HEK293 (cell line): ENCODE measurements around the gene PNPLA2.

Experiments used
- CTCF ChIA-PET: fragments of 350-600 bp; formaldehyde crosslinking; extraction: SDS; loops from one replicate; lab custom pipeline; 2021; ENCODE audit warnings: antibody characterized with exemption; lab: Yijun Ruan, JAX
- POLR2A ChIA-PET: fragments of 300-600 bp; formaldehyde crosslinking; extraction: SDS; loops from one replicate; lab custom pipeline; 2020; ENCODE audit warnings: antibody characterized with exemption, inconsistent platforms; lab: Yijun Ruan, JAX
- H3K27ac ChIP-seq: fragments of 200-500 bp; sonication (Bioruptor generic); 2 replicates; pipeline ENCODE4 v1.5.1; 2014; ENCODE audit warnings: low read depth, low read length, control low read depth, inconsistent platforms; ENCODE audit errors: extremely low read depth
- H3K36me3 ChIP-seq, 2 experiments: fragments of 200-500 bp in 1 of 2; sonication (Bioruptor generic) in 1 of 2; 1 replicate in 1 of 2; 2 replicates in 1 of 2; pipeline ENCODE4 v1.5.1; 2014 to 2017; ENCODE audit warnings: inconsistent platforms in 2 of 2, low read length in 2 of 2; ENCODE audit not compliant: control insufficient read depth in 2 of 2, insufficient read depth in 1 of 2
- H3K4me1 ChIP-seq: fragments of 200-500 bp; sonication (Bioruptor generic); 2 replicates; pipeline ENCODE4 v1.5.1; 2014; ENCODE audit warnings: mild to moderate bottlenecking, low read length, inconsistent platforms; ENCODE audit not compliant: control insufficient read depth, insufficient read depth
- H3K4me3 ChIP-seq: 2 replicates; pipeline ENCODE4 v1.5.1; 2011; ENCODE audit warnings: low read depth, mild to moderate bottlenecking, control low read depth, low read length, moderate library complexity
- H3K9me3 ChIP-seq: fragments of 200-500 bp; sonication (Bioruptor generic); 2 replicates; pipeline ENCODE4 v1.5.1; 2014; ENCODE audit warnings: low read depth, low read length, inconsistent platforms; ENCODE audit not compliant: control insufficient read depth, insufficient read depth
- GFI1B ChIP-seq: fragments of 450-650 bp; formaldehyde crosslinking; IDR thresholded peaks from 2 replicates; pipeline ENCODE4 v1.5.1; 2016; ENCODE audit warnings: missing biosample characterization, missing genetic modification characterization
- GLIS1 ChIP-seq: fragments of 450-650 bp; formaldehyde crosslinking; IDR thresholded peaks from 2 replicates; pipeline ENCODE4 v1.5.1; 2016; ENCODE audit warnings: missing biosample characterization, missing genetic modification characterization
- MYNN ChIP-seq: fragments of 450-650 bp; formaldehyde crosslinking; IDR thresholded peaks from 2 replicates; pipeline ENCODE4 v1.5.1; 2016; ENCODE audit warnings: missing biosample characterization, missing genetic modification characterization, borderline replicate concordance
- PRDM1 ChIP-seq: fragments of 450-650 bp; formaldehyde crosslinking; IDR thresholded peaks from 2 replicates; pipeline ENCODE4; 2016; ENCODE audit warnings: missing biosample characterization, missing genetic modification characterization
- SCRT2 ChIP-seq: fragments of 450-650 bp; formaldehyde crosslinking; IDR thresholded peaks from 2 replicates; pipeline ENCODE4 v1.5.1; 2016; ENCODE audit warnings: missing biosample characterization, missing genetic modification characterization
- ZBTB48 ChIP-seq: fragments of 450-650 bp; formaldehyde crosslinking; IDR thresholded peaks from 2 replicates; pipeline ENCODE4 v1.5.1; 2016; ENCODE audit warnings: missing biosample characterization, missing genetic modification characterization
- ZNF140 ChIP-seq: fragments of 450-650 bp; formaldehyde crosslinking; IDR thresholded peaks from 2 replicates; pipeline ENCODE4 v1.5.1; 2016; ENCODE audit warnings: missing biosample characterization, missing genetic modification characterization
- ZNF146 ChIP-seq: fragments of 450-650 bp; formaldehyde crosslinking; IDR thresholded peaks from 2 replicates; pipeline ENCODE4 v1.5.1; 2016; ENCODE audit warnings: missing biosample characterization, missing genetic modification characterization
- ZNF311 ChIP-seq: fragments of 450-650 bp; formaldehyde crosslinking; IDR thresholded peaks from 2 replicates; pipeline ENCODE4 v1.5.1; 2017; ENCODE audit warnings: missing biosample characterization, missing genetic modification characterization, borderline replicate concordance
- ZNF335 ChIP-seq: fragments of 450-650 bp; formaldehyde crosslinking; conservative IDR thresholded peaks from 2 replicates; pipeline ENCODE4 v1.5.1; 2016; ENCODE audit warnings: missing biosample characterization, missing genetic modification characterization
- ZNF37A ChIP-seq: fragments of 450-650 bp; IDR thresholded peaks from 2 replicates; pipeline ENCODE4 v1.5.1; 2018; ENCODE audit warnings: missing biosample characterization, missing genetic modification characterization
- ZNF391 ChIP-seq: fragments of 450-650 bp; formaldehyde crosslinking; IDR thresholded peaks from 2 replicates; pipeline ENCODE4 v1.5.1; 2016; ENCODE audit warnings: low read depth, missing biosample characterization, missing genetic modification characterization, borderline replicate concordance
- ZNF548 ChIP-seq: fragments of 450-650 bp; formaldehyde crosslinking; IDR thresholded peaks from 2 replicates; pipeline ENCODE4 v1.5.1; 2016; ENCODE audit warnings: missing biosample characterization, missing genetic modification characterization
- ZNF585B ChIP-seq: fragments of 450-650 bp; formaldehyde crosslinking; IDR thresholded peaks from 2 replicates; pipeline ENCODE4 v1.5.1; 2016; ENCODE audit warnings: missing biosample characterization, missing genetic modification characterization
- ZNF610 ChIP-seq: fragments of 450-650 bp; formaldehyde crosslinking; IDR thresholded peaks from 2 replicates; pipeline ENCODE4 v1.5.1; 2016; ENCODE audit warnings: missing biosample characterization, missing genetic modification characterization, borderline replicate concordance
- ZNF624 ChIP-seq: fragments of 450-650 bp; formaldehyde crosslinking; IDR thresholded peaks from 2 replicates; pipeline ENCODE4 v1.5.1; 2017; ENCODE audit warnings: missing biosample characterization, missing genetic modification characterization
- ZNF660 ChIP-seq: fragments of 450-650 bp; IDR thresholded peaks from 2 replicates; pipeline ENCODE4 v1.5.1; 2018; ENCODE audit warnings: missing biosample characterization, mild to moderate bottlenecking, missing genetic modification characterization
- ZSCAN30 ChIP-seq: fragments of 450-650 bp; IDR thresholded peaks from 2 replicates; pipeline ENCODE4 v1.5.1; 2018; ENCODE audit warnings: missing biosample characterization, mild to moderate bottlenecking, missing genetic modification characterization, moderate library complexity
- ZXDB ChIP-seq: fragments of 450-650 bp; formaldehyde crosslinking; IDR thresholded peaks from 2 replicates; pipeline ENCODE4 v1.5.1; 2016; ENCODE audit warnings: missing biosample characterization, missing genetic modification characterization
- TF ChIP-seq, protein P1 (sequence below): fragments of 450-650 bp; formaldehyde crosslinking; IDR thresholded peaks from 2 replicates; pipeline ENCODE4 v1.5.1; 2016; ENCODE audit warnings: missing biosample characterization, missing genetic modification characterization
- TF ChIP-seq, protein P2 (sequence below): fragments of 450-650 bp; formaldehyde crosslinking; IDR thresholded peaks from 2 replicates; pipeline ENCODE4 v1.5.1; 2017; ENCODE audit warnings: missing biosample characterization, missing genetic modification characterization
- TF ChIP-seq, protein P3 (sequence below): fragments of 450-650 bp; formaldehyde crosslinking; IDR thresholded peaks from 2 replicates; pipeline ENCODE4 v1.5.1; 2016; ENCODE audit warnings: missing biosample characterization, missing genetic modification characterization, borderline replicate concordance
- TF ChIP-seq, protein P4 (sequence below): fragments of 450-650 bp; formaldehyde crosslinking; IDR thresholded peaks from 2 replicates; pipeline ENCODE4 v1.5.1; 2016; ENCODE audit warnings: missing biosample characterization, missing genetic modification characterization, low read depth
- TF ChIP-seq, protein P5 (sequence below): fragments of 450-650 bp; formaldehyde crosslinking; IDR thresholded peaks from 2 replicates; pipeline ENCODE4 v1.5.1; 2017; ENCODE audit warnings: missing biosample characterization, missing genetic modification characterization
- TF ChIP-seq, protein P6 (sequence below): fragments of 450-650 bp; formaldehyde crosslinking; IDR thresholded peaks from 2 replicates; pipeline ENCODE4 v1.5.1; 2016; ENCODE audit warnings: missing biosample characterization, missing genetic modification characterization
- TF ChIP-seq, protein P7 (sequence below): fragments of 450-650 bp; formaldehyde crosslinking; IDR thresholded peaks from 2 replicates; pipeline ENCODE4 v1.5.1; 2016; ENCODE audit warnings: missing biosample characterization, missing genetic modification characterization

Gene PNPLA2

DNA sequence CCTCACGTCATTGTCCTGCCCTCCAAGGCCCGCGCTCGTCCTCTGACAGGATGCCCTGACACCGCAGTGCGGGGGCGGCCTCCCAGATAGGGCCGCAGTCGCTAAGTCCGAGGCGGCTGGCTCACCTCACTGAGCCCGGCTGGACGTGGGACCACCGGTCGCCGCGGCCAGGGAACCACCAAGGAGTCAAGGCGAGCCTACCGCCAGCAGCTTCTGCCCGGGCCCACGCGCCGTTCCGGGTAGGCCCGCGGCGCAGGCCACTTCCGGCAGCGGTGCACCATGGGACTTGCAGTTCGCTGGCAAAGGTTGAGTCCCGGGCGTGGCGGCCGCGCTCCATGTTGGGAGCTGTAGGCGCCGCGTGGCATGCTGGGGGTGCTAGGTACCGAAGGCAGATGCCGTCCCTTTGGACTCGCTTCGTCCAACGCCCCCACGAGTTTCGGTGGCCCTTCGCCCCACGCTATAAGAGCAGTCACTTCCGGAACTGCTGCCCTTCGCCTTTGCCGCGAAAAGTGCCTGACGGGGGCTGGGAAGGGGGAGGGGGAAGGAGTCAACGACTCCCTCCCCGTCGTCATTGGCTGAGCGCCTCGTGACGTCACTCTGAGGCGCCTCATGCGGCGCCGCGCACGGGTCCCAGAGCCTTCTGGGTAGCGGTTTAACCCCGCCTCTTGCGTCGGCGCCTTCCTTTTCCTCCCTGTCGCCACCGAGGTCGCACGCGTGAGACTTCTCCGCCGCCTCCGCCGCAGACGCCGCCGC is 9.3 kb upstream of the PNPLA2 start, which contains the start of gene RPLP2 (continued):
- TF ChIP-seq, protein P1, sequence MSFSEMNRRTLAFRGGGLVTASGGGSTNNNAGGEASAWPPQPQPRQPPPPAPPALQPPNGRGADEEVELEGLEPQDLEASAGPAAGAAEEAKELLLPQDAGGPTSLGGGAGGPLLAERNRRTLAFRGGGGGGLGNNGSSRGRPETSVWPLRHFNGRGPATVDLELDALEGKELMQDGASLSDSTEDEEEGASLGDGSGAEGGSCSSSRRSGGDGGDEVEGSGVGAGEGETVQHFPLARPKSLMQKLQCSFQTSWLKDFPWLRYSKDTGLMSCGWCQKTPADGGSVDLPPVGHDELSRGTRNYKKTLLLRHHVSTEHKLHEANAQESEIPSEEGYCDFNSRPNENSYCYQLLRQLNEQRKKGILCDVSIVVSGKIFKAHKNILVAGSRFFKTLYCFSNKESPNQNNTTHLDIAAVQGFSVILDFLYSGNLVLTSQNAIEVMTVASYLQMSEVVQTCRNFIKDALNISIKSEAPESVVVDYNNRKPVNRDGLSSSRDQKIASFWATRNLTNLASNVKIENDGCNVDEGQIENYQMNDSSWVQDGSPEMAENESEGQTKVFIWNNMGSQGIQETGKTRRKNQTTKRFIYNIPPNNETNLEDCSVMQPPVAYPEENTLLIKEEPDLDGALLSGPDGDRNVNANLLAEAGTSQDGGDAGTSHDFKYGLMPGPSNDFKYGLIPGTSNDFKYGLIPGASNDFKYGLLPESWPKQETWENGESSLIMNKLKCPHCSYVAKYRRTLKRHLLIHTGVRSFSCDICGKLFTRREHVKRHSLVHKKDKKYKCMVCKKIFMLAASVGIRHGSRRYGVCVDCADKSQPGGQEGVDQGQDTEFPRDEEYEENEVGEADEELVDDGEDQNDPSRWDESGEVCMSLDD (tag by site-specific recombination) = peak; percentile 71; the same call in 1 of the 2 replicates
- peak; percentile 56; the same call in 1 of the 2 replicates for TF ChIP-seq ZNF610 (tag by site-specific recombination)
- TF ChIP-seq ZNF548 (tag by site-specific recombination) = no peak
- no peak for TF ChIP-seq ZNF624
- no peak for TF ChIP-seq PRDM1 (tag by site-specific recombination)
- TF ChIP-seq ZNF391 (tag by site-specific recombination) = no peak
- TF ChIP-seq ZNF140 (tag by site-specific recombination) = no peak
- TF ChIP-seq ZNF311 (tag by site-specific recombination) = no peak
- TF ChIP-seq MYNN = no peak
- TF ChIP-seq ZBTB48 (tag by site-specific recombination) = 0 out of 2 replicates have a peak, but pooled peaks have one; percentile 45
- no peak for TF ChIP-seq ZNF146 (tag by site-specific recombination)
- TF ChIP-seq, protein P2, sequence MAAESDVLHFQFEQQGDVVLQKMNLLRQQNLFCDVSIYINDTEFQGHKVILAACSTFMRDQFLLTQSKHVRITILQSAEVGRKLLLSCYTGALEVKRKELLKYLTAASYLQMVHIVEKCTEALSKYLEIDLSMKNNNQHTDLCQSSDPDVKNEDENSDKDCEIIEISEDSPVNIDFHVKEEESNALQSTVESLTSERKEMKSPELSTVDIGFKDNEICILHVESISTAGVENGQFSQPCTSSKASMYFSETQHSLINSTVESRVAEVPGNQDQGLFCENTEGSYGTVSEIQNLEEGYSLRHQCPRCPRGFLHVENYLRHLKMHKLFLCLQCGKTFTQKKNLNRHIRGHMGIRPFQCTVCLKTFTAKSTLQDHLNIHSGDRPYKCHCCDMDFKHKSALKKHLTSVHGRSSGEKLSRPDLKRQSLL (tag by site-specific recombination) = no peak
- TF ChIP-seq ZNF335 (tag by site-specific recombination) = peak; percentile 98
- TF ChIP-seq, protein P3, sequence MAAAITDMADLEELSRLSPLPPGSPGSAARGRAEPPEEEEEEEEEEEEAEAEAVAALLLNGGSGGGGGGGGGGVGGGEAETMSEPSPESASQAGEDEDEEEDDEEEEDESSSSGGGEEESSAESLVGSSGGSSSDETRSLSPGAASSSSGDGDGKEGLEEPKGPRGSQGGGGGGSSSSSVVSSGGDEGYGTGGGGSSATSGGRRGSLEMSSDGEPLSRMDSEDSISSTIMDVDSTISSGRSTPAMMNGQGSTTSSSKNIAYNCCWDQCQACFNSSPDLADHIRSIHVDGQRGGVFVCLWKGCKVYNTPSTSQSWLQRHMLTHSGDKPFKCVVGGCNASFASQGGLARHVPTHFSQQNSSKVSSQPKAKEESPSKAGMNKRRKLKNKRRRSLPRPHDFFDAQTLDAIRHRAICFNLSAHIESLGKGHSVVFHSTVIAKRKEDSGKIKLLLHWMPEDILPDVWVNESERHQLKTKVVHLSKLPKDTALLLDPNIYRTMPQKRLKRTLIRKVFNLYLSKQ (tag by site-specific recombination) = no peak
- TF ChIP-seq, protein P4, sequence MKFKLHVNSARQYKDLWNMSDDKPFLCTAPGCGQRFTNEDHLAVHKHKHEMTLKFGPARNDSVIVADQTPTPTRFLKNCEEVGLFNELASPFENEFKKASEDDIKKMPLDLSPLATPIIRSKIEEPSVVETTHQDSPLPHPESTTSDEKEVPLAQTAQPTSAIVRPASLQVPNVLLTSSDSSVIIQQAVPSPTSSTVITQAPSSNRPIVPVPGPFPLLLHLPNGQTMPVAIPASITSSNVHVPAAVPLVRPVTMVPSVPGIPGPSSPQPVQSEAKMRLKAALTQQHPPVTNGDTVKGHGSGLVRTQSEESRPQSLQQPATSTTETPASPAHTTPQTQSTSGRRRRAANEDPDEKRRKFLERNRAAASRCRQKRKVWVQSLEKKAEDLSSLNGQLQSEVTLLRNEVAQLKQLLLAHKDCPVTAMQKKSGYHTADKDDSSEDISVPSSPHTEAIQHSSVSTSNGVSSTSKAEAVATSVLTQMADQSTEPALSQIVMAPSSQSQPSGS (tag by site-specific recombination) = peak; percentile 97
- TF ChIP-seq GLIS1 (tag by site-specific recombination) = peak; percentile 23; the same call in 1 of the 2 replicates
- TF ChIP-seq ZXDB (tag by site-specific recombination) = peak; percentile 94
- TF ChIP-seq ZNF37A (tag by site-specific recombination) = no peak
- no peak for TF ChIP-seq ZNF585B

DNA sequence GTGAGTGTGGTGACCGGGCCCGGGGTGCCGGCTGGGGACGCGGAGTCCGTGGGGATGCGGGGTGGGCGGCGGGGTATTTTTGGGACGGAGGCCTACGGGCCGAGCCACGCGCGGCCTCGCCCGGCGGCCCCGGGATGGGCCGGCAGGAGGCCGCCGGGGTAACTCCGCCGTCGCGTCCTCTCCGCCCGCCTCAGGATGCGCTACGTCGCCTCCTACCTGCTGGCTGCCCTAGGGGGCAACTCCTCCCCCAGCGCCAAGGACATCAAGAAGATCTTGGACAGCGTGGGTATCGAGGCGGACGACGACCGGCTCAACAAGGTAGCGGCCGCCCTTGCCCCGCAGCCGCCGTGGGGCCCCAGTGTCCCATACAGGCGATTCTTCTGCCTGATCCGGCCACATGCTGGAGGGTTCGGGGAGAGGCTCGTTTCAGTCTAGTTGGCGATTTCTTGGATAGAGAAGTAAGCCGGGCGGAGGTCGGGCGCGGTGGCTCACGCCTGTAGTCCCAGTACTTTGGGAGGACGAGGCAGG is 8.6 kb upstream of the PNPLA2 start:
- CTCF ChIA-PET = interaction anchor here (1.1 kb wide), 1 partner anchor 11 kb away, joined by 6 read pairs; no protein-coding TSS in a partner anchor
- Histone ChIP-seq H3K36me3 (peaks cover 3 to 41% of the 10 kb centered on the region in 2 experiments; a peak in 2 of 3 replicates), H3K27ac (peak overlapping the region; percentile 82), H3K4me3 (peak overlapping the region; percentile 91)
- TF ChIP-seq GFI1B (tag by site-specific recombination) (no peak), ZSCAN30 (tag by site-specific recombination) (no peak), ZNF660 (tag by site-specific recombination) (0 out of 2 replicates have a peak, but pooled peaks have one; percentile 42), SCRT2 (tag by site-specific recombination) (no peak)
- TF ChIP-seq, protein P5, sequence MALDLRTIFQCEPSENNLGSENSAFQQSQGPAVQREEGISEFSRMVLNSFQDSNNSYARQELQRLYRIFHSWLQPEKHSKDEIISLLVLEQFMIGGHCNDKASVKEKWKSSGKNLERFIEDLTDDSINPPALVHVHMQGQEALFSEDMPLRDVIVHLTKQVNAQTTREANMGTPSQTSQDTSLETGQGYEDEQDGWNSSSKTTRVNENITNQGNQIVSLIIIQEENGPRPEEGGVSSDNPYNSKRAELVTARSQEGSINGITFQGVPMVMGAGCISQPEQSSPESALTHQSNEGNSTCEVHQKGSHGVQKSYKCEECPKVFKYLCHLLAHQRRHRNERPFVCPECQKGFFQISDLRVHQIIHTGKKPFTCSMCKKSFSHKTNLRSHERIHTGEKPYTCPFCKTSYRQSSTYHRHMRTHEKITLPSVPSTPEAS = no peak
- TF ChIP-seq, protein P6, sequence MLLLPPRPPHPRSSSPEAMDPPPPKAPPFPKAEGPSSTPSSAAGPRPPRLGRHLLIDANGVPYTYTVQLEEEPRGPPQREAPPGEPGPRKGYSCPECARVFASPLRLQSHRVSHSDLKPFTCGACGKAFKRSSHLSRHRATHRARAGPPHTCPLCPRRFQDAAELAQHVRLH (tag by site-specific recombination) = no peak
- TF ChIP-seq, protein P7, sequence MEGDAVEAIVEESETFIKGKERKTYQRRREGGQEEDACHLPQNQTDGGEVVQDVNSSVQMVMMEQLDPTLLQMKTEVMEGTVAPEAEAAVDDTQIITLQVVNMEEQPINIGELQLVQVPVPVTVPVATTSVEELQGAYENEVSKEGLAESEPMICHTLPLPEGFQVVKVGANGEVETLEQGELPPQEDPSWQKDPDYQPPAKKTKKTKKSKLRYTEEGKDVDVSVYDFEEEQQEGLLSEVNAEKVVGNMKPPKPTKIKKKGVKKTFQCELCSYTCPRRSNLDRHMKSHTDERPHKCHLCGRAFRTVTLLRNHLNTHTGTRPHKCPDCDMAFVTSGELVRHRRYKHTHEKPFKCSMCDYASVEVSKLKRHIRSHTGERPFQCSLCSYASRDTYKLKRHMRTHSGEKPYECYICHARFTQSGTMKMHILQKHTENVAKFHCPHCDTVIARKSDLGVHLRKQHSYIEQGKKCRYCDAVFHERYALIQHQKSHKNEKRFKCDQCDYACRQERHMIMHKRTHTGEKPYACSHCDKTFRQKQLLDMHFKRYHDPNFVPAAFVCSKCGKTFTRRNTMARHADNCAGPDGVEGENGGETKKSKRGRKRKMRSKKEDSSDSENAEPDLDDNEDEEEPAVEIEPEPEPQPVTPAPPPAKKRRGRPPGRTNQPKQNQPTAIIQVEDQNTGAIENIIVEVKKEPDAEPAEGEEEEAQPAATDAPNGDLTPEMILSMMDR (tag by site-specific recombination) = 0 out of 2 replicates have a peak, but pooled peaks have one; percentile 19
- TF ChIP-seq, all 188 proteins: peak for 2
- POLR2A ChIA-PET = interaction anchor here (0.6 to 11.4 kb wide), 15 partner anchors 9 to 234 kb away, joined by 3 to 202 read pairs (median 4); partner anchors contain the start of genes CD151, CRACR2B, PNPLA2 and TSPAN4
- Histone ChIP-seq H3K4me1 (no peaks in the 10 kb centered on the region), H3K9me3 (no peaks in the 10 kb centered on the region)
